Thymus (tissue), 14 donors: Measurements from ENCODE around the gene MOB3C. TPM values are rescaled to one million over a fixed set of nuclear protein-coding genes. Genes with fewer than 3 reads are reported as not detected.
"Not testable (repeated sequence)": the region's sequence is repeated elsewhere in the genome, so short reads cannot be mapped to it uniquely, and the experiment has no call there.

Source experiments
- DNase-seq, 9 donors: peaks; one replicate each; pipeline ENCODE4 v3.0.0-alpha.2; 2013; ENCODE audit warnings: low spot score in 9 of 9, low read depth in 6 of 9, missing footprints in 1 of 9
- H3K27ac ChIP-seq, 2 donors: one replicate each; pipeline ENCODE4 v1.5.1; 2013; ENCODE audit warnings: control low read depth in 1 of 2, low read depth in 1 of 2, low read length in 1 of 2, mild to moderate bottlenecking in 1 of 2, moderate library complexity in 1 of 2
- H3K27me3 ChIP-seq, 2 donors: one replicate each; pipeline ENCODE4 v1.5.1; 2013; ENCODE audit warnings: low read length in 1 of 2; ENCODE audit not compliant: control insufficient read depth in 2 of 2, insufficient read depth in 1 of 2
- H3K36me3 ChIP-seq, 2 donors: one replicate each; pipeline ENCODE4 v1.5.1; 2013; ENCODE audit warnings: low read length in 1 of 2, mild to moderate bottlenecking in 1 of 2, moderate library complexity in 1 of 2; ENCODE audit not compliant: control insufficient read depth in 2 of 2, insufficient read depth in 2 of 2
- H3K4me1 ChIP-seq, 2 donors: one replicate each; pipeline ENCODE4 v1.5.1; 2013; ENCODE audit warnings: low read length in 2 of 2; ENCODE audit not compliant: control insufficient read depth in 2 of 2, insufficient read depth in 2 of 2
- H3K4me3 ChIP-seq, 2 donors: one replicate each; pipeline ENCODE4 v1.5.1; 2013; ENCODE audit warnings: low read length in 2 of 2, control low read depth in 1 of 2, mild to moderate bottlenecking in 1 of 2
- H3K9me3 ChIP-seq, 2 donors: one replicate each; pipeline ENCODE4 v1.5.1; 2013; ENCODE audit warnings: low read length in 1 of 2, mild to moderate bottlenecking in 1 of 2; ENCODE audit not compliant: control insufficient read depth in 2 of 2, insufficient read depth in 1 of 2
- WGBS: extraction: QIAGEN DNeasy Blood & Tissue Kit; methylation state at CpG from one replicate; pipeline ENCODE4 v1.1.7; 2013; 5-methylcytosine and 5-hydroxymethylcytosine counted together
- long read RNA-seq, 10 donors: transcript quantifications; one replicate each; lab custom pipeline, GENCODE V29; 2026
- polyA plus RNA-seq: library from polyadenylated mRNA; stranded (reverse); fragments of 200-250 nt; gene quantifications from one replicate; pipeline ENCODE4 v1.2.3, GENCODE V29; 2013
- total RNA-seq: library from RNA; stranded (reverse); fragments of 120-200 nt; gene quantifications from one replicate; pipeline ENCODE4 v1.2.4, GENCODE V29; 2013
- donor health status: healthy.

The MOB3C gene
- 7.5 TPM for total RNA-seq
- 16.2 TPM for polyA plus RNA-seq
- long read RNA-seq, donor 1: 0 reads
- long read RNA-seq, donor 2, transcript MOB3C-202 (4 exons, 2,822 nt): major isoform, 5 of 7 reads
- long read RNA-seq, donor 2, partial matches to known transcripts: 0 of 7 reads
- long read RNA-seq, donor 2, other reads (novel, unspliced or antisense): 0 of 7 reads
- long read RNA-seq, donor 3, full-length matches to known transcripts: 4 of 4 reads
- long read RNA-seq, donor 3, partial matches to known transcripts: 0 of 4 reads
- long read RNA-seq, donor 3, other reads (novel, unspliced or antisense): 0 of 4 reads
- long read RNA-seq, donor 4, full-length matches to known transcripts: 1 of 1 reads
- long read RNA-seq, donor 4, partial matches to known transcripts: 0 of 1 reads
- long read RNA-seq, donor 4, other reads (novel, unspliced or antisense): 0 of 1 reads
- long read RNA-seq, donor 5, full-length matches to known transcripts: 6 of 6 reads
- long read RNA-seq, donor 5, partial matches to known transcripts: 0 of 6 reads
- long read RNA-seq, donor 5, other reads (novel, unspliced or antisense): 0 of 6 reads
- long read RNA-seq, donor 6, partial matches to known transcripts: 0 of 4 reads
- long read RNA-seq, donor 6, other reads (novel, unspliced or antisense): 0 of 4 reads
- long read RNA-seq, donor 7, partial matches to known transcripts: 0 of 3 reads
- long read RNA-seq, donor 7, other reads (novel, unspliced or antisense): 0 of 3 reads
- long read RNA-seq, donor 8: 0 reads
- long read RNA-seq, donor 9, full-length matches to known transcripts: 2 of 2 reads
- long read RNA-seq, donor 9, partial matches to known transcripts: 0 of 2 reads
- long read RNA-seq, donor 9, other reads (novel, unspliced or antisense): 0 of 2 reads
- long read RNA-seq, donor 10, partial matches to known transcripts: 0 of 2 reads
- long read RNA-seq, donor 10, other reads (novel, unspliced or antisense): 0 of 2 reads

DNA sequence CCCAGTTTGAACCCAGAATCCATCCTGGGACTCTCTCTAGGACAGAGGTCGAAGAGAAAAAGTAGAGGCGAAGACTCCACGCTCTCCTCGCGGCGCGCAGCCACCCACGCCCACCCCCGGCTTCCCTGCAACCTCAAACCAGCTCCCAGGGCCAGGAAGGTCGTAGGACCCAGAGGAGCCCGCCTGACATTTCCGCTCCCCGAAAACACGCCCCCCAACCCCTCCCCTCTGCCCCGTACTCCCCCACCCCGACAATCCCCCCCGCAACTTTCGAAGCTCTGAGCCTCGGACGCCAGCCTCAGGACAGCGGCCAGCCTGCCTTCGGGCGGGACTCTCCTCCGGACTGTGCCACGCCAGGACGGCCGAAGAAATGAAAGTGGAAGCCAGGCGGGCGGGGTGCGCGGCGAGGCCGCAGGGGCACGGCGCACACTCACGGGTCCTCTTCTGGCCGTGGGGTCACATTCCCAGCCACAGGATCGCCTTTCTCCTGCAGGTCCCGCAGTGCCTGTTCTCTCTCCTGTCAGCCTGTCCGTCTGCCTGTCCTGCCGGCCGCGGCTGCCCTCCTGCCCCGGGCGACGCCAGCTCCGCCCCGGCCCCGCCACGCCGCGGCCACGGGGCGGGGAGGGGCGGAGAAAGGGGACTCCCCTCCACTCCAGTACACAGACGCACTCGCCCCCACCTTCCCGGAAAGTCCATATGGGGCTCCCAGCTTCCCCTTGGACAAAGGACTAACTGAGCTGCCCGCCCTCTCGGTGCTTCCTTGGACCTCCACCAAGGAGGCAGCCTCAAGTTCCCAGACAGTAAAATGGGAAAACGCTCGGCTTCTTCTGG is at the start of gene MOB3C:
TSS of gene MOB3C (minus strand) at position 535 of the 831 bp plus-strand sequence. CDS start 3,490 bp downstream, outside the sequence.
- Histone ChIP-seq H3K27me3 (peaks cover 0 to 4% of the 10 kb centered on the region in 2 donors), H3K4me3 (peak within 1 kb of the TSS; percentile 87 to 92), H3K27ac (peak within 1 kb of the TSS; percentile 41 to 93), H3K9me3 (no peaks in the 10 kb centered on the region), H3K4me1 (peaks cover 41 to 52% of the 10 kb centered on the region in 2 donors), H3K36me3 (peaks cover 0 to 6% of the 10 kb centered on the region in 2 donors)
- 2% methylated on average over 62 of the region's 62 CpGs for WGBS
- peak in 6 of 9 donors; percentile 47 to 77 (median 60) for DNase-seq

DNA sequence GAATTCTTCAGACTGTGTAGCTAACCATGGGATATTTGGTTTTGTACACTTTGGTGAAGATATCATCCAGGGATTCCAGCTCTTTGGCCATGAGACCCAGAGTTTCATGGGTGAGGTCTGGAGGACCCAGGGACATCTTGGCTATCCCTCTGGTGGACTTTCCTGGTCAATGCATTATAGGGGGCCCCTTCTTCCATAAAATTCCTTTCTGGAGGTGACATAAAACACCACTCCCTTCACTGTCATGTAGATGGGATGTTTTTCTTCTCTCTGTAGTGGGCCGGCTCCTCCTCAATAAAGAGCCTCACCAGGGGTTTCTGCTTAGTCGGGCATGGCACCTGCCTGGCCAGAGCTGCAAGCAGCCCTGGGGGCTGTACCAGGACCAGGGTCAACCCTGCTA is 49.4 kb upstream of the MOB3C start:
- Histone ChIP-seq H3K36me3 (peaks cover 9 to 19% of the 10 kb centered on the region in 2 donors), H3K9me3 (no peaks in the 10 kb centered on the region), H3K27ac (no peak overlapping the region), H3K27me3 (no peaks in the 10 kb centered on the region), H3K4me3 (no peak overlapping the region), H3K4me1 (peaks cover 16 to 18% of the 10 kb centered on the region in 2 donors)
- no peak for DNase-seq
- 72% methylated on average over 2 of the region's 2 CpGs for WGBS

DNA sequence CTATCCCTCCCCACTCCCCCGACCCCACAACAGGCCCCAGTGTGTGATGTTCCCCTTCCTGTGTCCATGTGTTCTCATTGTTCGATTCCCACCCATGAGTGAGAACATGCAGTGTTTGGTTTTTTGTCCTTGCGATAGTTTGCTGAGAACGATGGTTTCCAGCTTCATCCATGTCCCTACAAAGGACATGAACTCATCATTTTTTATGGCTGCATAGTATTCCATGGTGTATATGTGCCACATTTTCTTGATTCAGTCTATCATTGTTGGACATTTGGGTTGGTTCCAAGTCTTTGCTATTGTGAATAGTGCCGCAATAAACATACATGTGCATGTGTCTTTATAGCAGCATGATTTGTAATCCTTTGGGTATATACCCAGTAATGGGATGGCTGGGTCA is 46.3 kb upstream of the MOB3C start:
- not testable (repeated sequence) for H3K27ac ChIP-seq, H3K9me3 ChIP-seq, H3K27me3 ChIP-seq, H3K4me3 ChIP-seq, DNase-seq
- WGBS: 98% methylated on average over 4 of the region's 5 CpGs
- peaks cover 13 to 27% of the 10 kb centered on the region in 2 donors for H3K36me3 ChIP-seq
- H3K4me1 ChIP-seq: peaks cover 12 to 16% of the 10 kb centered on the region in 2 donors

DNA sequence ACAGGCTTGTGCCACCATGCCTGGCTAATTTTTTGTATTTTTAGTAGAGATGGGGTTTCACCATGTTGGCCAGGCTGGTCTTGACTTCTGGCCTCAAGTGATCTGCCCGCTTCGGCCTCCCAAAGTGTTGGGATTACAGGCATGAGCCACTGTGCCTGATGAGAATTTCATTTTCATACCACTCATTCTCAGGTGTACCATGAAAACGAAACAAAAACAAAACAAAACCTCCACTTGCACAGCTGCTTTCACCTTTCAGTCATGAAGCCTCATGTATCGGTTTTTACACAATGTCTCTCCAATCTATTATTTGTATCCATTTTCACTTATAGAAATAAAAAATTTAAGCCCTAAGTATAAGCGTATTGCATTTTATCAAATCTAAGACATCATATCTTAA is 43.5 kb upstream of the MOB3C start:
- H3K4me3 ChIP-seq, H3K27me3 ChIP-seq, H3K4me1 ChIP-seq, H3K9me3 ChIP-seq, H3K27ac ChIP-seq, DNase-seq: not testable (repeated sequence)
- peaks cover 18 to 32% of the 10 kb centered on the region in 2 donors for H3K36me3 ChIP-seq
- 97% methylated on average over 5 of the region's 5 CpGs for WGBS

DNA sequence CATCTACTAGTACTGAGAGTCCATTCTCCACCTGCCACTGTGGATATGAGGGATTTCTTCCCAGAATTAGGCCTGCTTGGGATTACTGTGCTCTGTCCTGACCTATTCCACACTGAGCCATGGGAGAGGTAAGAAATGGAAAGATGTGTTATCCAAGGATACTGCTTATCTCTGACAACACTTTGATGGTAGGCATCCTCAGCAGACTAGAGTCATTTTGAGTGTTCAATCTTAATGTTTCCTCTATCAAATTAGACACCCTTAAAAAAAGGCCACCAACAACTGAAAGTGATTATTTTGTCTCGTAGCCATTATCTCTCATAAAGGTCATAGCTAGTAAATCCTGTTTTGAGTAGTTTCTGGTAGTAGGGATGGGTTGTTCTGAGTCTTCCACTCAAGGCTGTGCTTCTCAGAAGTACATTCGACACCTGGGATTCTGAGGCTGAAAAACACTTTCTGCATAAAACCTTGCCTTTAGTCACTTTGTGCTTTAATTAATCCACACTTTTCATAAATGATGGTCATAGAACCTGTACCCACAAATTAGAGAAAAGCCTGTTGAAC is 42.8 kb upstream of the MOB3C start:
- H3K27ac ChIP-seq: no peak overlapping the region
- H3K27me3 ChIP-seq: no peaks in the 10 kb centered on the region
- H3K4me3 ChIP-seq: no peak overlapping the region
- 92% methylated on average over 2 of the region's 2 CpGs for WGBS
- H3K4me1 ChIP-seq: no peaks in the 10 kb centered on the region
- DNase-seq: no peak
- H3K9me3 ChIP-seq: no peaks in the 10 kb centered on the region
- H3K36me3 ChIP-seq: peaks cover 19 to 32% of the 10 kb centered on the region in 2 donors

DNA sequence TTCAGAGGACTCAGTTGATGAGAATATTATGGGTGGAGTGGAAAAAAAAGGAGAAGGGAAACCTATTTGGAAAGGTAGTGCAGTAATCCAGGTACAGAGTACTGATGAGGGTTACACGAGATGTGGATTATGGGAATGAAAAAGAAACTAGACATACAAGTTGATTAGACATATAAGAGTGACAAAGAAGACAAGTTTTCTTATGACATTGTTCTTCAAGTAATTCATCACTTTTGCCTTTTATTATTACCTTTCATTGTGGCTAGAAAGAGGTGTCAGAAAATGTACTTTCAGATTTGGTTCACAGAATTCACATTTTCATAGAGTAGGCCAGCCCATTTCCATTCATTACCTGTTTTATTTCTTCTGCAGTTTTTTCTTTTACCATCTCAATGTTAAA is 41.2 kb upstream of the MOB3C start:
- no peak for DNase-seq
- 65% methylated on average over 1 of the region's 1 CpG for WGBS
- H3K9me3 ChIP-seq: no peaks in the 10 kb centered on the region
- H3K27ac ChIP-seq: no peak overlapping the region
- no peak overlapping the region for H3K4me3 ChIP-seq
- peaks cover 16 to 22% of the 10 kb centered on the region in 2 donors for H3K36me3 ChIP-seq
- H3K4me1 ChIP-seq: no peaks in the 10 kb centered on the region
- H3K27me3 ChIP-seq: no peaks in the 10 kb centered on the region

DNA sequence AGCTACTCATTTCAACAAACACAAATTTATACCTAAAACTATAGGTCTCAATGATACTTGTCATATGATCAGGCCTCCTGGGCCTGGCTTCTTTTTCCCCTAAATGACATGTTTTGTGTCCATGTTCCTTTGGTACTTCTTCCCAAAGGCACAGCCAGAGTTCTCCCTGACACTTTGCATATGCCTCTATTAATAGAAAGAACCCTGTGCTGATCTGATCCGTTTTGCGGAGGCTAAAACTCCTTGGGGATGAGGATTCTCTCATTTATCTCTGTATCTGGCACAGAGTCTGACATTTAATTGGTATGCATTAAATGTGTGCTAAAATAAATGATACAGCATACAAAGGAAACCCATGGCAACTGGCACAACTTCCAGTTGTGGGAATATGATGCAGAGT is 40.0 kb upstream of the MOB3C start:
- no peak for DNase-seq
- H3K27me3 ChIP-seq: no peaks in the 10 kb centered on the region
- no peaks in the 10 kb centered on the region for H3K9me3 ChIP-seq
- peaks cover 20 to 29% of the 10 kb centered on the region in 2 donors for H3K36me3 ChIP-seq
- H3K4me3 ChIP-seq: no peak overlapping the region
- H3K27ac ChIP-seq: no peak overlapping the region
- H3K4me1 ChIP-seq: no peaks in the 10 kb centered on the region
- WGBS: 95% methylated on average over 2 of the region's 2 CpGs

DNA sequence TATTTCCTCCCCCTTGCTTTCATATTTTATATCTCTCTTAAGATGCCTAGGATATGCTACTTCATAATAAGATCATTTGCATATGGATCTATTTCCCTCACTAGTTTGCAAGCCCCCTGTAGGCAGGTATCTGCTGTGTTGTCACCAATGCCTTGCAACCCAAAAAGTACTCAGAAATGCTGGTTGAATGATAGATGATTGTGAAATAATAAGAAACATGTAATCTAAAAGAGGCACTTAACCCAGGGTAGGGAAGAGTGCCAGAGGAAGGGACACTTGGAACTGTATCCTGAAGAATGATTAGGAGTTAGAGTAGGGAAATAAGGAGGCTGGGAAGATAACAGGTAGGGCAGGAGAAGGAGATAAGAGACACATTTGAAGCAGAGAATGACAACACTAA is 39.2 kb upstream of the MOB3C start:
- H3K27me3 ChIP-seq: no peaks in the 10 kb centered on the region
- H3K9me3 ChIP-seq: no peaks in the 10 kb centered on the region
- H3K36me3 ChIP-seq: peaks cover 20 to 29% of the 10 kb centered on the region in 2 donors
- H3K4me1 ChIP-seq: no peaks in the 10 kb centered on the region
- H3K27ac ChIP-seq: no peak overlapping the region
- H3K4me3 ChIP-seq: no peak overlapping the region
- no peak for DNase-seq
